Kidney epithelial cell (primary cell): ENCODE results near the gene SEL1L2. TPM values are rescaled to one million over a fixed set of nuclear protein-coding genes. Genes with fewer than 3 reads are reported as not detected.
A peak's percentile ranks its signal among the peaks of the same experiment; 100 is the strongest.

Experiments
- DNase-seq: peaks from one replicate; pipeline ENCODE4 v3.0.0-alpha.2; 2010; ENCODE audit warnings: low read depth
- H3K27me3 ChIP-seq: 2 replicates; pipeline ENCODE4 v1.6.0; 2011; ENCODE audit warnings: low read length; ENCODE audit not compliant: control insufficient read depth, insufficient read depth
- H3K36me3 ChIP-seq: 2 replicates; pipeline ENCODE4 v1.5.1; 2011; ENCODE audit warnings: low read length; ENCODE audit not compliant: control insufficient read depth, insufficient read depth
- H3K4me3 ChIP-seq: 2 replicates; pipeline ENCODE4 v1.5.1; 2011; ENCODE audit warnings: low read depth, mild to moderate bottlenecking, control low read depth, low read length
- total RNA-seq: library from RNA; depleted of rRNA; stranded (reverse); fragments of >200 nt; gene quantifications from 2 replicates; pipeline ENCODE4 v1.2.3, GENCODE V29; 2015
- TF ChIP-seq, protein P1 (sequence below): IDR thresholded peaks from 2 replicates; pipeline ENCODE4 v1.5.1; 2011; ENCODE audit warnings: mild to moderate bottlenecking, moderate library complexity, low read length, control low read depth, inconsistent platforms; ENCODE audit not compliant: insufficient read depth, poor library complexity, severe bottlenecking

Gene SEL1L2
- total RNA-seq, 1 donor from 2014 or later, result not detected

DNA sequence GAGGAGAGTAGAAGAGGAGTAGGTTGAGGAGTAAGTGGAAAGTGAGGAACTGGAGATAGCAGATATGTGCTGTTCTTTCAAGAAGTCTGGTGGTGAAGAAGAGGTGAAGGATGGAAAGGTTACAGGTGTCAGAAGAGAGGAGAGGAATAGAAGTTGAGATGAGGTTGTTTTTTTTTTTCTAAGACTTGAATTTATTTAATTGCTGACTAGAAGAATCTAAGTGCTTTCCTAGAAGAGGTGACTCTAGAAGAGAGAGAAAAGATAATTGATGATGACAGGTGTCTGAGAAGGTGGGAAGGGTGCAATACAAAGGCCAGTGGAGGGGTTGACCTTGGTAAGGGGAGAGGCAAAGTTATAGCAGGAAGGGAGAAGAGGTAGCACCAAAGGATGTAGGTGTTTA, 180.0 kb downstream of the SEL1L2 start:
- DNase-seq, result no peak
- H3K36me3 ChIP-seq, result peaks cover 2% of the 10 kb centered on the region
- TF ChIP-seq, protein P1, sequence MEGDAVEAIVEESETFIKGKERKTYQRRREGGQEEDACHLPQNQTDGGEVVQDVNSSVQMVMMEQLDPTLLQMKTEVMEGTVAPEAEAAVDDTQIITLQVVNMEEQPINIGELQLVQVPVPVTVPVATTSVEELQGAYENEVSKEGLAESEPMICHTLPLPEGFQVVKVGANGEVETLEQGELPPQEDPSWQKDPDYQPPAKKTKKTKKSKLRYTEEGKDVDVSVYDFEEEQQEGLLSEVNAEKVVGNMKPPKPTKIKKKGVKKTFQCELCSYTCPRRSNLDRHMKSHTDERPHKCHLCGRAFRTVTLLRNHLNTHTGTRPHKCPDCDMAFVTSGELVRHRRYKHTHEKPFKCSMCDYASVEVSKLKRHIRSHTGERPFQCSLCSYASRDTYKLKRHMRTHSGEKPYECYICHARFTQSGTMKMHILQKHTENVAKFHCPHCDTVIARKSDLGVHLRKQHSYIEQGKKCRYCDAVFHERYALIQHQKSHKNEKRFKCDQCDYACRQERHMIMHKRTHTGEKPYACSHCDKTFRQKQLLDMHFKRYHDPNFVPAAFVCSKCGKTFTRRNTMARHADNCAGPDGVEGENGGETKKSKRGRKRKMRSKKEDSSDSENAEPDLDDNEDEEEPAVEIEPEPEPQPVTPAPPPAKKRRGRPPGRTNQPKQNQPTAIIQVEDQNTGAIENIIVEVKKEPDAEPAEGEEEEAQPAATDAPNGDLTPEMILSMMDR, result no peak
- no peak overlapping the region for H3K4me3 ChIP-seq
- H3K27me3 ChIP-seq, result no peaks in the 10 kb centered on the region

DNA sequence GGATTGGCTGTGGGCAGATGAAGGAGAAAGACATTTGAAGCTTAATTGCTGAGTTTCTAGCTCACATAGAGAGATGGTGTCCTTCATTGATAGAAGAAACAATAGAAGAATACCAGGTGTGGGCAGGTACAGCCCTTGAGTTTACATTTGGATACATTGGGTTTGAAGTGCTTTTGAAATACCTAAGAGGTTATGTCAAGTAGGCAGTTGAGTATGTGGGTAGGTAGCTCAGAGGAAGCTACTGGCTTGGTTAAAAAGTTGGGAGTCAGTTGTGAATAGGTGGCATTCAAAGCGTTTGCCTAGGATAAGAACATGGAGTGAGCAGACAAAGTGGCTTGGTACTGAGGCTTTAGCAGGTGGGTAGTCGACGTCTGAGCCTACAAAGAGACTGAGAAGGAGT, 180.6 kb downstream of the SEL1L2 start:
- no peaks in the 10 kb centered on the region for H3K36me3 ChIP-seq
- H3K4me3 ChIP-seq, result no peak overlapping the region
- H3K27me3 ChIP-seq, result no peaks in the 10 kb centered on the region
- DNase-seq, result no peak
- TF ChIP-seq, protein P1, result no peak

DNA sequence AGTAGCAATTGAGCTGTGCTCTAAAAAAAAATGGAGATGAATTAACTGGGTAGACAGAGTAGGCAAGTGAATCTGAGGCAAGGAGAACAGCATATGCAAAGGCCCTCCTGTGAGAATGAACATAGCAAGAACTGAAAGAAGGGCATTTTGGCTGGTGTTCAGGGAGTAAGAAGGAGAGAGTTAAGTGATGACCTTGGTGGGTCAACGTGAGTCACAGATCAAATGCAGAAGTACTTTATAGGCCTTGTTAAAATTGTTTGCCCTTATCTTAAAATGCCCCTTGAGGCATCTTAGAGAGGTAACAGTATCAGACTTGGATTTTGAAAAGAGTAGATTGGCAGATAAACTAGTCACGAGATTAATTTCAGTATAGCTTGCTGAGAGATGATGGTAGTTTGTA, 181.0 kb downstream of the SEL1L2 start:
- Histone ChIP-seq H3K36me3 (no peaks in the 10 kb centered on the region), H3K4me3 (no peak overlapping the region), H3K27me3 (no peaks in the 10 kb centered on the region)
- no peak for DNase-seq
- TF ChIP-seq, protein P1, result no peak

DNA sequence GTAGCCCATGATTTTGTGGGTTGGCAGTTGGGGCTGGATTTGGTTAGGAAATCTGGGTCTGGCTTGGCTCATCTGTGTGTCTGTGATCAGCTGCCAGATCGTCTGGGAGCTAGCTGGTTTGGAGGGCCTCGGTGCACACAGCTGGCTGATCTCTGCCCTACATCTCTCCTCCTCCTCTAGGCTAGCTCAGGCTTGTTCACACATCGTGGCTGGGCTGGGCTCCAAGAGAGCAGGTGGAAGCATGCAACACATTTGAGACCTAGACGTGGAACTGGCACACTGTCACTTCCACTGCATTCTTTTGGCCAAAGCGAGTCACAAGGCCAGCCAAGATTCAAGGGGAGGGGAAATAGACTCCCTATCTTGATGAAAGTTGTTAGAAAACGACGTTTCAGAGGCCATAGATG, 189.7 kb downstream of the SEL1L2 start:
- peak; percentile 68 for DNase-seq
- Histone ChIP-seq H3K27me3 (no peaks in the 10 kb centered on the region), H3K4me3 (no peak overlapping the region), H3K36me3 (no peaks in the 10 kb centered on the region)
- TF ChIP-seq, protein P1, result no peak

DNA sequence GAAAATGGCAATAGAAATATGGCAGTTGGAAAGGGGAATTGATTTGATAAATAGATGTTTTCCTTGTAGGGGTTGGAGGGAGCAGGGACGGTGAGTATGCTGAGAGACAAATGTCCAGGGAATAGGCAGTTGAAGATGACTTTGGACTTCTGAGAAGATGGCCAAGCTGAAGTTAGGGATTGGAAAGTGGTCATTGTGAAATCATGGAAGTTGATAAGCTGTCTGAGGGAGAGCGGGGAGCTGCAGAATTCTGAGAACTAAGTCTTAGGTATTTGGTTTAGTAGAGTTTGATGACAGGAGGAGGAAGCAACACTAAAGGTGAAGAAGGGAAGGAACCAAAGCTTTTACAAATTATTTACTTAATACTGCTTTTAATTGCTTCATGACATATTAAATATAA, 190.4 kb downstream of the SEL1L2 start:
- H3K36me3 ChIP-seq, result no peaks in the 10 kb centered on the region
- no peak overlapping the region for H3K4me3 ChIP-seq
- H3K27me3 ChIP-seq, result no peaks in the 10 kb centered on the region
- TF ChIP-seq, protein P1, result no peak
- DNase-seq, result no peak

Other genes with a start within 250 kb of the SEL1L2 start
- gene ESF1, start 205.7 kb downstream of the SEL1L2 start, total RNA-seq, result 11.1 and 12.9 TPM in 2 replicates
- gene NDUFAF5, start 205.6 kb downstream of the SEL1L2 start, total RNA-seq, result 17.5 and 46.8 TPM in 2 replicates
- gene MACROD2, start 4.9 kb upstream of the SEL1L2 start, total RNA-seq, result 0.79 and 7.9 TPM in 2 replicates